ENCODE measurements around the gene POLA1. TPM values are rescaled to one million over a fixed set of nuclear protein-coding genes. Genes with fewer than 3 reads are reported as not detected.

POLA1 gene
- total and polyA plus RNA-seq, 2 donors (not counting 1 experiment from before 2014, with no cell fraction given) = 3.0 to 16.3 TPM

DNA sequence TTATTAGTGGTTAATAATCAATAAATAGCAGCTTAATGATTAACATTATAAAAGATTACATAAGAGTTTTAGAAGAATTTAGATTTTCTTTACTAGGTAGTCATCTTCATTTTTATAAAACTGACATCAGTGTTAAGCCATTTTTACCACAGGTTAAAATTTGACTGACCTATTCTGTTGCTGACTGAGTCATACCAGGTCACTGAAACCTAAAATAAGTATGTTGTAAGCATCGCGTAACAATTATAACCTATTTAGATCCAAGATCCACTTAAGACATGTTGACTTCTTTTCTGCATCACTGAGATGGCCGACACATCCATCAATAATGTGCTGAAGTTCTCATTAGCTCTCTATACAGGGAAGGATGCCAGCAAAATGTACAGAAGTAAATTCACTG lies 285.4 kb downstream of the POLA1 start:
- ChIA-PET POLR2A (no interaction called here), CTCF (no interaction called here)
- intact Hi-C loops (cut with micrococcal nuclease) = no loop called here
- no peak overlapping the region for H3K4me2 ChIP-seq (replicated peaks; ENCODE audit: low read depth, low read length, poor library complexity, severe bottlenecking)
- no peak overlapping the region for H3K9ac ChIP-seq (ENCODE audit: low read length)
- H3K4me1 Mint-ChIP-seq = no peaks in the 10 kb centered on the region
- no peaks in the 10 kb centered on the region for H4K20me1 ChIP-seq (ENCODE audit: control insufficient read depth, insufficient read depth, low read length, poor library complexity, severe bottlenecking)
- no peak overlapping the region for H3K27ac Mint-ChIP-seq
- H3K27me3 Mint-ChIP-seq = no peaks in the 10 kb centered on the region
- no peaks in the 10 kb centered on the region for H3K4me1 ChIP-seq (ENCODE audit: control insufficient read depth in 2 of 2, insufficient read depth in 2 of 2, low read length in 2 of 2)
- no peak overlapping the region for H2AFZ ChIP-seq (ENCODE audit: insufficient read depth, low read depth, low read length, poor library complexity, severe bottlenecking)
- H3K9me3 ChIP-seq (ENCODE audit: control extremely low read depth in 1 of 3, control insufficient read depth in 2 of 3, insufficient read depth in 1 of 3, low read length in 2 of 3) = no peaks in the 10 kb centered on the region
- H3K79me2 ChIP-seq (ENCODE audit: control insufficient read depth, insufficient read depth, low read length) = no peaks in the 10 kb centered on the region
- no peaks in the 10 kb centered on the region for H3K9me3 Mint-ChIP-seq (ENCODE audit: insufficient read depth)
- DNase-seq (no peak), ATAC-seq (ENCODE audit: low read depth) (no peak)
- no peak overlapping the region for H3K4me3 ChIP-seq (ENCODE audit: control extremely low read depth in 1 of 5, extremely low read depth in 1 of 5, insufficient read depth in 1 of 5, low read depth in 2 of 5, low read length in 4 of 5)
- no peaks in the 10 kb centered on the region for H3K27me3 ChIP-seq (replicated peaks in 1 of 4; ENCODE audit: control extremely low read depth in 1 of 4, control insufficient read depth in 3 of 4, insufficient read depth in 4 of 4, low read length in 3 of 4)
- H3K4me3 Mint-ChIP-seq = no peak overlapping the region
- H3K27ac ChIP-seq (ENCODE audit: low read length in 2 of 2) = no peak overlapping the region
- WGBS (ENCODE audit: insufficient coverage) = no CpG with 5 or more reads among the region's 3 CpGs
- H3K36me3 ChIP-seq (replicated peaks in 1 of 2; ENCODE audit: control extremely low read depth in 1 of 2, control insufficient read depth in 1 of 2, extremely low read depth in 1 of 2, insufficient read depth in 2 of 2, low read length in 1 of 2) = no peaks in the 10 kb centered on the region
- TF ChIP-seq, protein P1, sequence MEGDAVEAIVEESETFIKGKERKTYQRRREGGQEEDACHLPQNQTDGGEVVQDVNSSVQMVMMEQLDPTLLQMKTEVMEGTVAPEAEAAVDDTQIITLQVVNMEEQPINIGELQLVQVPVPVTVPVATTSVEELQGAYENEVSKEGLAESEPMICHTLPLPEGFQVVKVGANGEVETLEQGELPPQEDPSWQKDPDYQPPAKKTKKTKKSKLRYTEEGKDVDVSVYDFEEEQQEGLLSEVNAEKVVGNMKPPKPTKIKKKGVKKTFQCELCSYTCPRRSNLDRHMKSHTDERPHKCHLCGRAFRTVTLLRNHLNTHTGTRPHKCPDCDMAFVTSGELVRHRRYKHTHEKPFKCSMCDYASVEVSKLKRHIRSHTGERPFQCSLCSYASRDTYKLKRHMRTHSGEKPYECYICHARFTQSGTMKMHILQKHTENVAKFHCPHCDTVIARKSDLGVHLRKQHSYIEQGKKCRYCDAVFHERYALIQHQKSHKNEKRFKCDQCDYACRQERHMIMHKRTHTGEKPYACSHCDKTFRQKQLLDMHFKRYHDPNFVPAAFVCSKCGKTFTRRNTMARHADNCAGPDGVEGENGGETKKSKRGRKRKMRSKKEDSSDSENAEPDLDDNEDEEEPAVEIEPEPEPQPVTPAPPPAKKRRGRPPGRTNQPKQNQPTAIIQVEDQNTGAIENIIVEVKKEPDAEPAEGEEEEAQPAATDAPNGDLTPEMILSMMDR (IDR thresholded peaks at IDR 0.05) = no peak
- TF ChIP-seq EZH2 (IDR thresholded peaks at IDR 0.05; ENCODE audit: borderline replicate concordance, insufficient read depth, low read depth, low read length, poor library complexity, severe bottlenecking) = no peak

- intact Hi-C loops (cut with micrococcal nuclease) = no loop called here
- Histone ChIP-seq H3K9ac (ENCODE audit: low read length) (no peak overlapping the region), H4K20me1 (ENCODE audit: control insufficient read depth, insufficient read depth, low read length, poor library complexity, severe bottlenecking) (no peaks in the 10 kb centered on the region), H3K9me3 (ENCODE audit: control extremely low read depth in 1 of 3, control insufficient read depth in 2 of 3, insufficient read depth in 1 of 3, low read length in 2 of 3) (no peaks in the 10 kb centered on the region), H3K27me3 (replicated peaks in 1 of 4; ENCODE audit: control extremely low read depth in 1 of 4, control insufficient read depth in 3 of 4, insufficient read depth in 4 of 4, low read length in 3 of 4) (no peaks in the 10 kb centered on the region), H3K27ac (ENCODE audit: low read length in 2 of 2) (no peak overlapping the region), H3K4me2 (replicated peaks; ENCODE audit: low read depth, low read length, poor library complexity, severe bottlenecking) (no peak overlapping the region), H3K79me2 (ENCODE audit: control insufficient read depth, insufficient read depth, low read length) (no peaks in the 10 kb centered on the region), H3K4me1 (ENCODE audit: control insufficient read depth in 2 of 2, insufficient read depth in 2 of 2, low read length in 2 of 2) (no peaks in the 10 kb centered on the region), H3K36me3 (replicated peaks in 1 of 2; ENCODE audit: control extremely low read depth in 1 of 2, control insufficient read depth in 1 of 2, extremely low read depth in 1 of 2, insufficient read depth in 2 of 2, low read length in 1 of 2) (no peaks in the 10 kb centered on the region), H2AFZ (ENCODE audit: insufficient read depth, low read depth, low read length, poor library complexity, severe bottlenecking) (no peak overlapping the region), H3K4me3 (ENCODE audit: control extremely low read depth in 1 of 5, extremely low read depth in 1 of 5, insufficient read depth in 1 of 5, low read depth in 2 of 5, low read length in 4 of 5) (no peak overlapping the region)
- H3K4me1 Mint-ChIP-seq = no peaks in the 10 kb centered on the region
- no CpG with 5 or more reads among the region's 3 CpGs for WGBS (ENCODE audit: insufficient coverage)
- ATAC-seq (ENCODE audit: low read depth) = no peak
- POLR2A ChIA-PET = no interaction called here
- no peak for DNase-seq
- H3K4me3 Mint-ChIP-seq = no peak overlapping the region
- CTCF ChIA-PET = no interaction called here
- H3K9me3 Mint-ChIP-seq (ENCODE audit: insufficient read depth) = no peaks in the 10 kb centered on the region
- no peaks in the 10 kb centered on the region for H3K27me3 Mint-ChIP-seq
- no peak overlapping the region for H3K27ac Mint-ChIP-seq
- TF ChIP-seq, protein P1 (IDR thresholded peaks at IDR 0.05) = no peak
- no peak for TF ChIP-seq EZH2 (IDR thresholded peaks at IDR 0.05; ENCODE audit: borderline replicate concordance, insufficient read depth, low read depth, low read length, poor library complexity, severe bottlenecking)
These were observed 287.3 kb downstream of the POLA1 start for GRCh38 chrX:24981030-24981429.

Data from B cell (primary cell).